GM23338 (cell line): ENCODE data around the gene ADGRF4. TPM values are rescaled to one million over a fixed set of nuclear protein-coding genes. Genes with fewer than 3 reads are reported as not detected.

Source experiments
- ATAC-seq: fragments of 200-7000 bp; cut with Tn5 transposase; 3 replicates; pipeline ENCODE4 v1.9.1; 2020
- DNase-seq: peaks from one replicate; pipeline ENCODE4 v3.0.0-alpha.2; 2015; ENCODE audit warnings: low spot score
- H2AFZ ChIP-seq: fragments of 200-600 bp; sonication (generic); 2 replicates; pipeline ENCODE4 v1.8.0; 2016; ENCODE audit warnings: antibody characterized with exemption, mild to moderate bottlenecking, moderate library complexity
- H3F3A ChIP-seq: fragments of 200-600 bp; sonication (generic); replicated peaks from 2 replicates; pipeline ENCODE4 v1.8.0; 2017; ENCODE audit warnings: antibody characterized with exemption, mixed run types, low read depth
- H3K27ac ChIP-seq: fragments of 200-600 bp; sonication (generic); 2 replicates; pipeline ENCODE4 v1.6.1; 2016; ENCODE audit warnings: low read depth
- H3K27me3 ChIP-seq: fragments of 200-600 bp; sonication (generic); 2 replicates; pipeline ENCODE4 v1.8.0; 2016; ENCODE audit warnings: mild to moderate bottlenecking, mixed run types, moderate library complexity; ENCODE audit not compliant: insufficient read depth
- H3K36me3 ChIP-seq: fragments of 200-600 bp; sonication (generic); 2 replicates; pipeline ENCODE4 v1.8.0; 2016; ENCODE audit warnings: mild to moderate bottlenecking; ENCODE audit not compliant: insufficient read depth
- H3K4me1 ChIP-seq: fragments of 200-600 bp; sonication (generic); 2 replicates; pipeline ENCODE4 v1.8.0; 2016; ENCODE audit warnings: mild to moderate bottlenecking, moderate library complexity; ENCODE audit not compliant: insufficient read depth
- H3K4me2 ChIP-seq: fragments of 200-600 bp; sonication (generic); 2 replicates; pipeline ENCODE4 v1.7.1; 2017; ENCODE audit warnings: mixed run types
- H3K4me3 ChIP-seq: fragments of 200-600 bp; sonication (generic); 2 replicates; pipeline ENCODE4 v1.6.1; 2016; ENCODE audit warnings: mixed run types
- H3K79me2 ChIP-seq: fragments of 200-600 bp; sonication (generic); replicated peaks from 2 replicates; pipeline ENCODE4 v1.8.0; 2017; ENCODE audit warnings: mild to moderate bottlenecking; ENCODE audit not compliant: insufficient read depth
- H3K9me2 ChIP-seq: fragments of 200-600 bp; sonication (generic); 2 replicates; pipeline ENCODE4 v1.8.0; 2017; ENCODE audit not compliant: insufficient read depth
- H4K20me1 ChIP-seq: fragments of 200-600 bp; sonication (generic); replicated peaks from 2 replicates; pipeline ENCODE4 v1.8.0; 2017; ENCODE audit warnings: mild to moderate bottlenecking; ENCODE audit not compliant: insufficient read depth
- H3K27ac Mint-ChIP-seq: 2 replicates; pipeline ENCODE4 v1.8.0; 2020; ENCODE audit warnings: inconsistent platforms, mild to moderate bottlenecking, moderate library complexity, mixed read lengths
- H3K27me3 Mint-ChIP-seq: 3 replicates; pipeline ENCODE4 v1.8.0; 2022; ENCODE audit warnings: low read depth, mild to moderate bottlenecking, moderate library complexity, mixed read lengths, inconsistent platforms; ENCODE audit not compliant: insufficient read depth, poor library complexity
- H3K36me3 Mint-ChIP-seq: 3 replicates; pipeline ENCODE4 v1.8.0; 2021; ENCODE audit warnings: low read depth, mild to moderate bottlenecking, inconsistent platforms, moderate library complexity, mixed read lengths
- H3K4me1 Mint-ChIP-seq: 3 replicates; pipeline ENCODE4 v1.8.0; 2020; ENCODE audit warnings: mild to moderate bottlenecking, inconsistent platforms, mixed read lengths
- H3K4me3 Mint-ChIP-seq: 3 replicates; pipeline ENCODE4 v1.8.0; 2021; ENCODE audit warnings: moderate library complexity, mild to moderate bottlenecking, inconsistent platforms, mixed read lengths
- H3K9me3 Mint-ChIP-seq: 3 replicates; pipeline ENCODE4 v1.8.0; 2020; ENCODE audit warnings: moderate library complexity, mild to moderate bottlenecking, inconsistent platforms, mixed read lengths
- CREB1 ChIP-seq: fragments of 250-450 bp; sonication (Bioruptor Pico); IDR thresholded peaks from 2 replicates; pipeline ENCODE4 v1.5.0; 2020; ENCODE audit warnings: low read depth, mild to moderate bottlenecking, moderate library complexity
- CTCF ChIP-seq, 2 experiments: fragments of 200-600 bp in 1 of 2; sonication (generic) in 1 of 2; conservative IDR thresholded peaks; 2 replicates each; pipeline versions ENCODE4 v1.5.1 to v1.6.1; 2016 to 2017; ENCODE audit warnings: antibody characterized with exemption in 2 of 2, low read depth in 2 of 2, mild to moderate bottlenecking in 2 of 2, moderate library complexity in 1 of 2
- ETS1 ChIP-seq: IDR thresholded peaks from 2 replicates; pipeline ENCODE4 v1.6.1; 2016; ENCODE audit warnings: antibody characterized with exemption
- EZH2 ChIP-seq: fragments of 200-600 bp; sonication (generic); IDR thresholded peaks from one replicate; pipeline ENCODE4 v1.8.0; 2017; ENCODE audit warnings: antibody characterized with exemption, mild to moderate bottlenecking, low read depth; ENCODE audit not compliant: unreplicated experiment
- EZH2phosphoT487 ChIP-seq: fragments of 200-600 bp; sonication (generic); IDR thresholded peaks from one replicate; pipeline ENCODE4 v1.8.1; 2018; ENCODE audit warnings: antibody characterized with exemption; ENCODE audit not compliant: unreplicated experiment
- JUNB ChIP-seq: IDR thresholded peaks from one replicate; pipeline ENCODE4 v1.6.1; 2016; ENCODE audit warnings: antibody characterized with exemption; ENCODE audit not compliant: unreplicated experiment
- NANOG ChIP-seq: IDR thresholded peaks from 2 replicates; pipeline ENCODE4 v1.6.1; 2016; ENCODE audit warnings: antibody characterized with exemption, borderline replicate concordance
- POLR2AphosphoS5 ChIP-seq: IDR thresholded peaks from 2 replicates; pipeline ENCODE4 v1.6.1; 2016; ENCODE audit warnings: antibody characterized with exemption, low read depth
- REST ChIP-seq: IDR thresholded peaks from one replicate; pipeline ENCODE4 v1.6.1; 2018; ENCODE audit warnings: antibody characterized with exemption; ENCODE audit not compliant: unreplicated experiment
- STAT1 ChIP-seq: IDR thresholded peaks from one replicate; pipeline ENCODE4 v1.6.1; 2016; ENCODE audit warnings: antibody characterized with exemption; ENCODE audit not compliant: unreplicated experiment
- ZNF114 ChIP-seq: fragments of 250-450 bp; sonication (Bioruptor Pico); IDR thresholded peaks from 2 replicates; pipeline ENCODE4 v1.5.0; 2020; ENCODE audit warnings: mild to moderate bottlenecking, moderate library complexity
- ZNF331 ChIP-seq: fragments of 250-450 bp; sonication (Bioruptor Pico); IDR thresholded peaks from 2 replicates; pipeline ENCODE4 v1.5.0; 2020; ENCODE audit warnings: low read depth, mild to moderate bottlenecking, moderate library complexity
- ZNF462 ChIP-seq: fragments of 250-450 bp; sonication (Bioruptor Pico); IDR thresholded peaks from 2 replicates; pipeline ENCODE4 v1.5.0; 2020; ENCODE audit warnings: mild to moderate bottlenecking, moderate library complexity
- polyA plus RNA-seq: library from polyadenylated mRNA; unstranded; fragments of >200 nt; fragmentation: Nextera tagmentation; extraction: Ambion mirVana; gene quantifications from 2 replicates; pipeline ENCODE4 v1.2.1, GENCODE V29; 2016
- total RNA-seq: library from RNA; depleted of rRNA; stranded (reverse); fragments of >200 nt; shearing (Covaris generic); gene quantifications from 2 replicates; pipeline ENCODE4 v1.2.3, GENCODE V29; 2014

Gene ADGRF4
- total and polyA plus RNA-seq, 2 experiments from 2014 or later = not detected

GRCh38 chr6:47737406-47737805, 39.0 kb downstream of the ADGRF4 start:
- Histone ChIP-seq H3F3A (no peaks in the 10 kb centered on the region), H4K20me1 (no peaks in the 10 kb centered on the region), H3K27me3 (no peaks in the 10 kb centered on the region), H3K4me1 (peaks cover 42% of the 10 kb centered on the region), H2AFZ (no peak overlapping the region), H3K79me2 (no peaks in the 10 kb centered on the region), H3K36me3 (no peaks in the 10 kb centered on the region), H3K4me2 (no peak overlapping the region), H3K27ac (no peak overlapping the region), H3K4me3 (no peak overlapping the region), H3K9me2 (no peaks in the 10 kb centered on the region; the same call in 1 of the 2 replicates)
- H3K9me3 Mint-ChIP-seq = no peaks in the 10 kb centered on the region
- H3K36me3 Mint-ChIP-seq = no peaks in the 10 kb centered on the region
- H3K4me1 Mint-ChIP-seq = peaks cover 44% of the 10 kb centered on the region
- no peak for TF ChIP-seq EZH2
- no peak for TF ChIP-seq JUNB
- TF ChIP-seq CTCF (conservative IDR thresholded peaks at IDR 0.05; ENCODE audit: low read depth in 2 of 2) = no peak
- TF ChIP-seq CREB1 (CRISPR knock-in tag) = no peak
- no peak for TF ChIP-seq ZNF462 (CRISPR knock-in tag)
- TF ChIP-seq NANOG = no peak
- no peak for TF ChIP-seq ZNF331
- TF ChIP-seq REST = no peak
- TF ChIP-seq POLR2AphosphoS5 = no peak
- no peak for TF ChIP-seq EZH2phosphoT487
- no peak for TF ChIP-seq ETS1
- TF ChIP-seq ZNF114 (CRISPR knock-in tag) = no peak
- TF ChIP-seq STAT1 = no peak
- no peaks in the 10 kb centered on the region for H3K27me3 Mint-ChIP-seq
- ATAC-seq (no peak), DNase-seq (no peak)
- no peak overlapping the region for H3K27ac Mint-ChIP-seq
- H3K4me3 Mint-ChIP-seq = no peak overlapping the region
